Chondrocyte (in vitro differentiated cells): ENCODE measurements around the gene MED13L. TPM values are rescaled to one million over a fixed set of nuclear protein-coding genes. Genes with fewer than 3 reads are reported as not detected.

ENCODE experiments used
- DNase-seq: peaks from one replicate; pipeline ENCODE4 v3.0.0; 2021; ENCODE audit warnings: mixed read lengths, low spot score
- H3K27ac Mint-ChIP-seq: one replicate; pipeline ENCODE4 v1.8.0; 2021; ENCODE audit warnings: mild to moderate bottlenecking, moderate library complexity, mixed read lengths; ENCODE audit not compliant: unreplicated experiment
- H3K27me3 Mint-ChIP-seq: 2 replicates; pipeline ENCODE4 v1.8.0; 2021; ENCODE audit warnings: low read depth, mixed read lengths
- H3K36me3 Mint-ChIP-seq: 2 replicates; pipeline ENCODE4 v1.8.0; 2021; ENCODE audit warnings: low read depth, mixed read lengths
- H3K4me1 Mint-ChIP-seq: 2 replicates; pipeline ENCODE4 v1.8.0; 2021; ENCODE audit warnings: low read depth, mild to moderate bottlenecking, mixed read lengths
- H3K4me3 Mint-ChIP-seq: one replicate; pipeline ENCODE4 v1.8.0; 2021; ENCODE audit warnings: mild to moderate bottlenecking, moderate library complexity, mixed read lengths; ENCODE audit not compliant: unreplicated experiment
- H3K9me3 Mint-ChIP-seq: 2 replicates; pipeline ENCODE4 v1.8.0; 2021; ENCODE audit warnings: low read depth, mixed read lengths
- CTCF ChIP-seq: fragments of 200-600 bp; sonication (generic); IDR thresholded peaks from 2 replicates; pipeline ENCODE4 v1.5.0; 2021; ENCODE audit warnings: antibody characterized with exemption, mild to moderate bottlenecking, moderate library complexity
- total RNA-seq: library from RNA; stranded (reverse); gene quantifications from 3 replicates; pipeline ENCODE4 v1.2.1, GENCODE V29; 2021

Gene MED13L
- total RNA-seq, 1 donor from 2014 or later = 162 TPM

DNA sequence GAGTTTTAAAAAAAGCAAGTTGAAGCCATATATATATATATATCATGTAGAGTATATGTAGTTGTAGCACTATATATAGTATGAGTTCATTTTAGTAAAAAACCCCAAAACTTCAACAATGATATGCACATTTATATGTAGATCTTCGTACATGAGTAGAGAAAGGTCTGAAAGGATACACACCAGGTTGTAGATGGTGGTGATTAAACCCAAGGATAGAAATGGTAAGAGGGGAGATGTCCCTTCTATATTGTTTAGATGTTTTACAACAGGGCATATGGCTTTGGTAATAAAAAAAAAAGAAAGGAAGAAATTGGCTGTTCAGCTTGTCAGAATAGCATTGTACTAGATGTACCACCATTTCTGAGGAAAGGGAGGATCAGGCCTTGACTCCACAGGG is 31.9 kb upstream of the MED13L start:
- H3K4me3 Mint-ChIP-seq = no peak overlapping the region
- no peak overlapping the region for H3K27ac Mint-ChIP-seq
- no peaks in the 10 kb centered on the region for H3K27me3 Mint-ChIP-seq
- H3K9me3 Mint-ChIP-seq = peaks cover 11% of the 10 kb centered on the region
- DNase-seq = no peak
- TF ChIP-seq CTCF = no peak
- peaks cover 1% of the 10 kb centered on the region for H3K36me3 Mint-ChIP-seq
- H3K4me1 Mint-ChIP-seq = peaks cover under 1% of the 10 kb centered on the region

GRCh38 chr12:116308647-116309046 is 31.2 kb upstream of the MED13L start:
- Mint-ChIP-seq H3K27me3 (no peaks in the 10 kb centered on the region), H3K9me3 (peaks cover 11% of the 10 kb centered on the region), H3K27ac (no peak overlapping the region), H3K36me3 (peaks cover 1% of the 10 kb centered on the region), H3K4me1 (peaks cover 6% of the 10 kb centered on the region), H3K4me3 (no peak overlapping the region)
- no peak for TF ChIP-seq CTCF
- no peak for DNase-seq

DNA sequence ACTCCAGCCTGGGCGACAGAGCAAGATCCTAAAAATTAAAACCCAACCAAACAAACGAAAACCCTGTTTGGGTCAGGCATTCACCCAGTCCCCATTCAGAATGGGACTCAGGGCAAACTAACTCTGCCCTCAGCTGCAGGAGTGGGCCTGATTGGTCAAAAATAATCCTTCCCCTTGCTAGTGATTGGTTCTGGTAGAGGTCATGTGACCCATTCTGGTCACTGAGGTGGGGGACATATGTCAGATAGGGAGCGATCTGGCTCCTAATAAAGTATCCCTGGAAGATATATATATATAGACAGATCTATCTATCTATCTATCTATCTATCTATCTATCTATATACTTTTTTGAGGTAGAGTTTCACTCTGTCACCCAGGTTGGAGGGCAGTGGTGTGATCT is 29.5 kb upstream of the MED13L start:
- Mint-ChIP-seq H3K9me3 (peaks cover 11% of the 10 kb centered on the region), H3K36me3 (peaks cover 1% of the 10 kb centered on the region), H3K4me3 (no peak overlapping the region), H3K4me1 (peaks cover 11% of the 10 kb centered on the region), H3K27me3 (no peaks in the 10 kb centered on the region), H3K27ac (no peak overlapping the region)
- no peak for TF ChIP-seq CTCF
- no peak for DNase-seq

DNA sequence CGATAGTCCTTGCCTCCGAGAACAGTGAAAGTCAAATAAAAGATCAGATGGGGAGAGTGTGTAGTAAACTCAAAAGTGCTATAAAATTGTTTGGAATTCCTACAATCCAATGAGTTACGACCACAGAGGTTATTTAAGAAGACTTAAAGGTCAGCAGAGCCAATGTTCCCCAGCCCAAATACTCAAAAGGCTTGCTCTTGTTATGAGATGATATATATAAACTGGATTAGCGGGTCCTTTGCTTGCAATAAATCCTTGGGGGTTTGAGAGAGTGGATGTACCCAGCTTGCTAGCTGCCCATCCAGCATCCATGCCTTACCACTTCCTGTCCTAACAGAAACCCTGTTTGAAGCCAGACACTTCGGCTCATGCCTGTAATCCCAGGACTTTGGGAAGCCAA is 29.0 kb upstream of the MED13L start:
- no peak for TF ChIP-seq CTCF
- peaks cover 11% of the 10 kb centered on the region for H3K9me3 Mint-ChIP-seq
- no peak overlapping the region for H3K27ac Mint-ChIP-seq

GRCh38 chr12:116304621-116305020 is 27.1 kb upstream of the MED13L start:
- H3K36me3 Mint-ChIP-seq = peaks cover 1% of the 10 kb centered on the region
- DNase-seq = no peak
- no peak for TF ChIP-seq CTCF
- no peaks in the 10 kb centered on the region for H3K27me3 Mint-ChIP-seq
- H3K9me3 Mint-ChIP-seq = peaks cover 4% of the 10 kb centered on the region
- H3K4me3 Mint-ChIP-seq = no peak overlapping the region
- no peak overlapping the region for H3K27ac Mint-ChIP-seq
- H3K4me1 Mint-ChIP-seq = peaks cover 21% of the 10 kb centered on the region

More for the DNA sequence above, 29.0 kb upstream of the MED13L start:
- H3K4me1 Mint-ChIP-seq = peaks cover 11% of the 10 kb centered on the region
- H3K36me3 Mint-ChIP-seq = peaks cover 1% of the 10 kb centered on the region
- no peak for DNase-seq
- H3K27me3 Mint-ChIP-seq = no peaks in the 10 kb centered on the region
- H3K4me3 Mint-ChIP-seq = no peak overlapping the region
